GM18498 (cell line): ENCODE results near the gene FAM136A.
"Not testable (repeated sequence)": the region's sequence is repeated elsewhere in the genome, so short reads cannot be mapped to it uniquely, and the experiment has no call there.

Experiments
- ATAC-seq: cut with Tn5 transposase; IDR thresholded peaks from one replicate; pipeline ENCODE4 v1.9.1; 2021; ENCODE audit warnings: mild to moderate bottlenecking, moderate library complexity; ENCODE audit not compliant: unreplicated experiment

The FAM136A gene

GRCh38 chr2:70301344-70302194, at the start of gene FAM136A:
TSS of gene FAM136A (minus strand) at chr2:70302067. CDS start at chr2:70302011, 56 bp downstream.
- peak; percentile 84 for ATAC-seq

GRCh38 chr2:70349921-70350685, 48.2 kb upstream of the FAM136A start:
- ATAC-seq = no peak

- no peak for ATAC-seq
These were observed 46.0 kb upstream of the FAM136A start for GRCh38 chr2:70347831-70348230.

GRCh38 chr2:70344195-70344594, 42.3 kb upstream of the FAM136A start:
- ATAC-seq = no peak

- ATAC-seq = no peak
These were observed 39.6 kb upstream of the FAM136A start for GRCh38 chr2:70341477-70341765.

GRCh38 chr2:70340761-70341476, 39.1 kb upstream of the FAM136A start:
- no peak for ATAC-seq

GRCh38 chr2:70340075-70340474, 38.2 kb upstream of the FAM136A start:
- no peak for ATAC-seq

- no peak for ATAC-seq
These were observed 34.7 kb upstream of the FAM136A start for GRCh38 chr2:70336552-70336951.

- no peak for ATAC-seq
These were observed 29.1 kb upstream of the FAM136A start for GRCh38 chr2:70331012-70331411.

- ATAC-seq = no peak
These were observed 28.6 kb upstream of the FAM136A start for GRCh38 chr2:70330476-70330875.

GRCh38 chr2:70328921-70329561, 27.2 kb upstream of the FAM136A start:
- no peak for ATAC-seq

- ATAC-seq = no peak
These were observed 24.0 kb upstream of the FAM136A start for GRCh38 chr2:70325875-70326274.

- no peak for ATAC-seq
These were observed 20.7 kb upstream of the FAM136A start for GRCh38 chr2:70322518-70322917.

- no peak for ATAC-seq
These were observed 19.5 kb upstream of the FAM136A start for GRCh38 chr2:70321370-70321769.

- no peak for ATAC-seq
These were observed 12.8 kb upstream of the FAM136A start for GRCh38 chr2:70314640-70315039.

- ATAC-seq = no peak
These were observed 10.7 kb upstream of the FAM136A start for GRCh38 chr2:70312560-70312959.

- ATAC-seq = no peak
These were observed 9.0 kb upstream of the FAM136A start for GRCh38 chr2:70310899-70311298.

GRCh38 chr2:70305531-70305930, 3.7 kb upstream of the FAM136A start:
- ATAC-seq = no peak

GRCh38 chr2:70304498-70304897, 2.6 kb upstream of the FAM136A start:
- ATAC-seq = no peak

GRCh38 chr2:70303186-70303585, 1.3 kb upstream of the FAM136A start:
- ATAC-seq = no peak

GRCh38 chr2:70302195-70302546, 304 bp upstream of the FAM136A start:
- not testable (repeated sequence) for ATAC-seq
